ENCODE measurements around the gene SLC25A21.
"Not testable (repeated sequence)": the region's sequence is repeated elsewhere in the genome, so short reads cannot be mapped to it uniquely, and the experiment has no call there.

Gene SLC25A21

GRCh38 chr14:37083599-37083998, 88.8 kb downstream of the SLC25A21 start:
- no peak for DNase-seq

DNA sequence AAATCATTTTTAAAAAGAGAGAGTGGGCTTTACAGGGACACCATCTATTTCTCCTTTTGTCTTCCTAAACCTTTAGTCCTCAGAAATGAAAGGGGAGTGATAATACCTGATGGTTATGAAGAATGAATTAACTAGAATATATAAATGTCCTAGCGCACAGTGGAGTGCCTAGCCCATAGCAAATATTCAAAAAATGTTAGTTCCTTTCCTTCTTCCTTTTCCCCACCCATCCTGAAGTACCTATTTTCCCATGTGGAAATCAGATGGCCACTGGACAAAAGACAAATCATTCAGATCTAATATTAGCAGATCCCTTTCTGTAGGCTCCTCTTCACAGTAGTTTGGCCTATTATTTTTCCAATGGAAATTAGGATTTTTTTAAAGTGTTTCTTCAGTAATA, 90.0 kb downstream of the SLC25A21 start:
- no peak for DNase-seq

- no peak for DNase-seq
Measured at GRCh38 chr14:37081856-37082255, 90.5 kb downstream of the SLC25A21 start.

- no peak for DNase-seq
Measured at GRCh38 chr14:37081218-37081617, 91.2 kb downstream of the SLC25A21 start.

DNA sequence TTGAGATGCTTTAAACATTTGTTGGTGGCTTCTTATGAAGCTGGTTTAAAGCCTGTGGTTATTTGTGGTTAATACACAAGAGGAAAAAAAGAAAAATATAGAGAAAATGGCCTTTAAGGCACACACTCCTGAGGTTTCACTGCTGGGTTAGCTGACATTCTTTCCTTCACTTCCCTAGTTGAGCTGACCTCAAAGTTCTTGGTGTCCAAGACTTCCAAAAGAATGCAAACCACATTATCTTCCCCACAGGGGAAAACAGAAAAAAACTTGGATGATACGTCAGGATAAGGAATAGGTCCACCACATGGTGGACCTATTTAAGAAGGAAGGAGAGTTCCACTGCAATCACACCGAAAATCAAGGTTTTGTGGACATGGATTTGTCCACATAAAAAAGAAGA, 94.3 kb downstream of the SLC25A21 start:
- peak; percentile 32 for DNase-seq

DNA sequence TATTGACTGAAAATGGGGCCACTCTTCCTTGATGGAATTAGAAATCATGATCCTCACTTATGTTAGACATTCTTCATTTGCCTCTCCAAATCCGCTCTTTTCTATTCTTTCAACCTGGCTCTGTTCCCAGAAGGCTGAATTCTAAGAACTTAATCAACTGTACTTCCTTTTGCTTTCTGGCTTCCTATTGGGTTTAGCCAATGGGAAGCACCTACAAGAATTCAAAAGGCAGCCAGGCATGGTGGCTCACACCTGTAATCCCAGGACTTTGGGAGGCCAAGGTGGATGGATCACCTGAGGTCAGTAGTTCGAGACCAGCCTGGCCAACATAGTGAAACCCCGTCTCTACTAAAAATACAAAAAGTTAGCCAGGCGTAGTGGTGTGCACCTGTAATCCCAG, 98.1 kb downstream of the SLC25A21 start:
- DNase-seq: not testable (repeated sequence)

DNA sequence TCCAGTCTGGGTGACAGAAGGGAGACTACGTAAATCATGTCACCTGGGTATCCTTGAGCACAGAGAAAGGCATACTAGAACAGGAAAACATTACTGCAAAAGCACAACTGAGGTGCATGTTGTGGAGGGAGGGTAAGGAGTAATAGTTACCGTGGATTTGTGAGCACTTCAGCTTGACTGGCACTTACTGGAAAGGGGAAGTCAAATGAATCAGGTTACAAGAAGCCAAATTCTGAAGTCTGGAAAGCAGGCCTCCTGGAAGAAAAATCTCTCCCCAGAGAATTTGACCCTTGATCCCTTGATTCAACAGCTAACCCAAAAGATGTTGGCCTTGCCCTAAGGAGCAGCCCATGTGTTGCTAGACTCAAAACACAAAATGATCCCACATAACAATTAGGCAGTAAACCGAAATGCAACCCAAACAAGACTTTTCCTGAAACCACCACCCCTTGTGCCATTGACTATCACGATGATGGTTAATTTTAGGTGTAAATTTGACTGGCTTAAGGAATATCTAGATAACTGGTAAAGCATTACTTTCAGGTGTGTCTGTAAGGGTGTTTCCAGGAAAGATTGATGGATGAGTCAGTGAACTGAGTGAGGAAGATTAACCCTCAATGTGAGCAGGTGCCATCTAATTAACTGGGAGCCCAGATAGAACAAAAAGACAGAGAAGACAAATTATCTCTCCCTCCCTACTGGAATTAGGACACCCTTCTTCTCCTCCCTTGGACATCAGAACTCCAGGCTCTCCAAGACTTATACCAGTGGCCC, 108.8 kb downstream of the SLC25A21 start:
- DNase-seq: no peak

DNA sequence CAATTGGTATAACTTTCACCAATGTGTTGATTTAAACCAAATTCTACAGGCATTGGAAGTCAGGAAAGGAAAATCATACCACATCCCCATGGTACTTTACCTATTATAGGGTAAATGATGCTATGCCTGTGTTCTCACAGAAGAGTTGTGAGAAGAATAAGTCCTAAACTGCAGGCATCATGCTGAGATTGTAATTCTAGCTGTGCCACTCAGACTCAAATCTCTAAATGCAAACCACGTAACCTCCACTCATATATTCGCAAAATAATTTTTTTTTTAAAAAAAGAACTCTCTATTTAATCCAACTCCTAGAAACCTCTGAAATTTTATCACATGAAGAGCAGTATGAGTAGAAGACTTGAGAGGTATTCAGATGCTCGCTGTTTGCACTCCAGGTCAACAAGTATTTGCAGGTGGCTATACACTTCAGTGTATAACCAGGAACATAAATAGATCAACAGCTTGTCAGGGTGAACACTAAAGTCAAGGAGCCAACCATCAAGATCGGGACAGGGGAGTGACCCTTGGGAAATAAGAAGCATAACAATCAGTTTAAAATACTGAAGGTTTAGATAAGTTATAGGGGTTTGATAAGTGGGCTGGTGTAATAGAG, 110.1 kb downstream of the SLC25A21 start:
- no peak for DNase-seq

DNA sequence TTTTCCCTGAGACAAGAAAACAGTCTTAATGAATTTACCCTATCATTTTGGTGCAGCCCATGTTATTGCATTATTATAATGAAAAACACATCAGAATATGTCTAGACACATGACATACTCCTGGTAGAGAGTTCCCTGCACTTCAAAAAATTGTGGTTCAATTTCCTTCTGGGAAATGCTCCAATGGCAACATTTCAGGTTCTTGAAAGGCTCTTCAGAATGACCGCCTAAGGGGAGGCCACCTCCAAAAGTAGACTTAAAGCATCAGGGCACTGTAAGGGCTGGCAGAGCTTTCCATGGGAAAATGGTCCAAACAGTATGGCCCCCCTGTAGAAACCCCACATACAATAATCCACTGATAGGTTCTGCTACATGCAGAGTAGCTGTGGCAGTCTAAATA, 110.7 kb downstream of the SLC25A21 start:
- DNase-seq: no peak

DNA sequence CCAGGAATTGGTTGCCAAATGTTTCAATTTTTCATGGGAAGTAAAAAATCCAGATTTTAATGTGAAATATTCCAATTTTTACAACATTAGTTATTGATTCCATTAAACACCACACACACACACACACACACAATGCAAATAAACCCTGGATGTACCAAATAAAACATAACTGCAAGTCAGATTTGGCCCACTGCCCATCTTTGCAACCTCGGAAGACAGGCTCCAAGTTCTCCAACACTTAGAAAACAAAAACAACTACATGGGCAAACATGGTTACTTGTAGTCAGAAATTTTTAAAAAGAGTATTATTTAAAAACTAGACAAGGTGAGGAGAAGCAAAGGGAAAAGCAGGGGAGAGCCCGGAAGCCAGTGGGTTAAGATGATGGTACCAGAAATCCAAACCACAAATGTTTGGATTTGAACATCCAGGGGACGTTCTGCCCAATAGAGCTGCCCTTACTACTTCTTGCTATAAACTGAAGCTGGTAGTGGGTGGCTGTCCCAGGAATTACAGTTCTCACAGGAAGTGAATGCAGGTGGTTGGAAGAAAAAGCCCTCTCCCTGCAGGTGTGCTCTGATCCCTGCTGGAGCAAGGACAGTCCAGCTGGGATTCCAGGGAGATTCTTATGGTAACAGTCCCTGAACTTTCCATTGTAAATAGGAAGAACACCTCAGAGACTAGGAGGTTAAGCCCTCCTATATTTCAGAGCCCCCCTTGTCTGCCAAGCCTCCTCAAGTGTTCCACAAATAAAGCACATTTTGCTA, 111.7 kb downstream of the SLC25A21 start:
- DNase-seq: no peak

DNA sequence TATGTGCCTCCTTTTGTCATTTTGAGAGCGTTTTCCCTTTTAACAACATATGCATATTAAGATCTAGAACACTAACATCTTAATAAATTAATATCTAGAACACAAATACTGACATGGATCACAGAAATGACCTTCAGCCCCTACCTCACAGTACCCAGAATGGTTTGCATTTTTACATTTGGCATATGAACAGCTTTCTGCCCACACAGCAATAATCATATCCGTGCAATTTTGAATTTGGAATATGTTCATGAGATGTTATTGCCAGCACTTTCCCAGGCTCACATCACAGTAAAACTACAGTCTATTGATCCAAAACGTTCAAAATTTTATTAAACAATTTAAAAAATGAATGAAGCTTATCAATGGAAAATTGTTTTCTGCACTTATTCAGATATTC, 114.6 kb downstream of the SLC25A21 start:
- DNase-seq: no peak

DNA sequence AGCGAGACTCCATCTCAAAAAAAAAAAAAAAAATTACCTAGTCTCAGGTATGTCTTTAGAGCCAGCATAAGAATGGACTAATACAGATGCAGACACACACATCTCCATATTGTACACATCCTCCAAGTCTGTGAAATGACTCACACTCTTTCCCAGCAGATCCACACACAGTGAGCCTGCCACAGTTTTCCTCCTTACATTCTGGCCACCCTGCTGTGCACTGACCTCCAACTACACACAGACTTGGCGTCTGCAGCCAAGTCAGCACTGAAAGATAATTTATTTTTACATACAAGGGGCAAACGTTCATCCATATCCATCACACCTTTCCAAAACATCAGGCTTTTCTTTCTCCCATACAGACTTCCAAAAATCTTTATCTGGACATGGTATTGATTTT, 115.9 kb downstream of the SLC25A21 start:
- DNase-seq: peak; percentile 72

DNA sequence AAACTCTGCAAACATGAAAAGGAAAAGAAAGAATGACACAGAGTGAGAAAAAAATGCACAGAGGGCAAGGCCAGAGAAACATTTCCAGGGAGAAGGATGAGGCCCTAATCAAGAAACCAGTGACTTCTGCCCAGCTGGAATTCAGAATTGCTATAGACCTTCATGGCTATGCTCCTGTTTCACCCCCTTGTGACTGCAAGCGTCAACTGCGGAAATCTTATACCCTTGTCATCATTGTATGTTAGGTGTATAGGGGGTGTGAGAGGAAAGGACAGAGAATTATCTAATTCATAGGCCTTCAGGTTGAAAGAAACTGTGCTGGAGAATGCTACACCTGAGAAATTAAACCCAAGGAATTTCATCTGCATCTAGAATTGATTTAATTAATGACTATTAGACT, 117.5 kb downstream of the SLC25A21 start:
- no peak for DNase-seq

- DNase-seq: no peak
Measured at GRCh38 chr14:37054144-37054543, 118.3 kb downstream of the SLC25A21 start.

- DNase-seq: no peak
Measured at GRCh38 chr14:37051680-37052079, 120.7 kb downstream of the SLC25A21 start.

GRCh38 chr14:37051153-37051552, 121.3 kb downstream of the SLC25A21 start:
- DNase-seq: no peak

DNA sequence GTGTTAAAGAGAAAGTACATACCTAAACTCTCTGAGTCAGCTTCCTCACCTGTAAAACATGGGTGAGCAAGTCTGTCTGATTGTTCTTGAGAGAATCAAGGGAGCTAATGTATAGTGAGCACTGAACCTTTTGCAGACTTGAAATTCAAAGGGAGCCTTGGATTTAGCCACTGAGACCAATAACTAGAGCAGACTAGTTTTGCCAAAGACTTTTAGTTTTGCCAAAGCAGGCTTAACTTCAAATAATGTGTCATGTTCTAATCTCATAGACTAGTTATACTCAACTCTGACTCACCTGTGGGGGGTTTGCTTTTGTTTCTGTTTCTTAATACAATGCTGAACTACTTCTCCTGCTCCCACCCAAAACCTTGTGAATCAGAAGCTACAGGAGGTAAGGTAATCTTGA, 123.7 kb downstream of the SLC25A21 start:
- DNase-seq: peak; percentile 44

DNA sequence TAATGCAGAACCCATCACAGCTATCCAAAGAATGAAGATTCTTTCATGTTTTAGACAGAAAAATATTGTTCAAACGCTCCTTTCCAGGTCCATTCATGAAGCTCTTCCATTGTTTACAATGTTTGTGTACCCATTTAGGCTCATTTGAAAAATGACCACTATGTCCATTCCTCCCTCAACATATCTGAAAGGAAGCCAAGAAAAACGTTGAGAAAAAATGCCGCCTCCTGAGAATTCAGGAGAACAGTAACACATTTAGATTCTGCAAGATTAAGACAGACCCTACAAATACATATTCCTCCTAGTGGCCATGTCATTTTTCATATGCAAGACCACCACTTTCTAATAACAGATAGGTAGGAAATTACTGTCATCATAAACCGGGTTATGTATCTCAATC, 124.4 kb downstream of the SLC25A21 start:
- no peak for DNase-seq

GRCh38 chr14:37047226-37047625, 125.2 kb downstream of the SLC25A21 start:
- DNase-seq: no peak

- DNase-seq: no peak
Measured at GRCh38 chr14:37046815-37047214, 125.6 kb downstream of the SLC25A21 start.

GRCh38 chr14:37045340-37046061, 126.9 kb downstream of the SLC25A21 start:
- DNase-seq: no peak

- DNase-seq: no peak
Measured at GRCh38 chr14:37037636-37038387, 134.6 kb downstream of the SLC25A21 start.
